GM21723 (cell line): Measurements from ENCODE around the gene NUP214.
A peak's percentile ranks its signal among the peaks of the same experiment; 100 is the strongest.
"Not testable (repeated sequence)": the region's sequence is repeated elsewhere in the genome, so short reads cannot be mapped to it uniquely, and the experiment has no call there.

Source experiments
- ATAC-seq: cut with Tn5 transposase; IDR thresholded peaks from one replicate; pipeline ENCODE4 v1.9.1; 2021; ENCODE audit warnings: mild to moderate bottlenecking, moderate library complexity; ENCODE audit not compliant: unreplicated experiment

Gene NUP214

GRCh38 chr9:131158673-131159072 lies 33.3 kb downstream of the NUP214 start:
- ATAC-seq, result not testable (repeated sequence)

GRCh38 chr9:131160416-131161112 lies 35.2 kb downstream of the NUP214 start:
- ATAC-seq, result no peak

GRCh38 chr9:131161585-131161984 lies 36.2 kb downstream of the NUP214 start:
- no peak for ATAC-seq

GRCh38 chr9:131162886-131163285 lies 37.5 kb downstream of the NUP214 start:
- no peak for ATAC-seq

GRCh38 chr9:131165523-131165922 lies 40.1 kb downstream of the NUP214 start:
- no peak for ATAC-seq

- no peak for ATAC-seq
Observed at GRCh38 chr9:131167146-131167692, 41.8 kb downstream of the NUP214 start.

GRCh38 chr9:131167936-131168335 lies 42.5 kb downstream of the NUP214 start:
- no peak for ATAC-seq

- no peak for ATAC-seq
Observed at GRCh38 chr9:131169563-131170240, 44.3 kb downstream of the NUP214 start.

GRCh38 chr9:131173995-131174394 lies 48.6 kb downstream of the NUP214 start:
- ATAC-seq, result no peak

- no peak for ATAC-seq
Observed at GRCh38 chr9:131174681-131175239, 49.4 kb downstream of the NUP214 start.

GRCh38 chr9:131177898-131178297 lies 52.5 kb downstream of the NUP214 start:
- no peak for ATAC-seq

GRCh38 chr9:131178382-131178781 lies 53.0 kb downstream of the NUP214 start:
- peak; percentile 72 for ATAC-seq

GRCh38 chr9:131178926-131179325 lies 53.5 kb downstream of the NUP214 start:
- ATAC-seq, result no peak

- ATAC-seq, result no peak
Observed at GRCh38 chr9:131179561-131180219, 54.3 kb downstream of the NUP214 start.

GRCh38 chr9:131180454-131180853 lies 55.1 kb downstream of the NUP214 start:
- no peak for ATAC-seq

- no peak for ATAC-seq
Observed at GRCh38 chr9:131181091-131181681, 55.8 kb downstream of the NUP214 start.

GRCh38 chr9:131185924-131186323 lies 60.5 kb downstream of the NUP214 start:
- no peak for ATAC-seq

- no peak for ATAC-seq
Observed at GRCh38 chr9:131186622-131187021, 61.2 kb downstream of the NUP214 start.

GRCh38 chr9:131187957-131188356 lies 62.6 kb downstream of the NUP214 start:
- ATAC-seq, result no peak

GRCh38 chr9:131188976-131189375 lies 63.6 kb downstream of the NUP214 start:
- ATAC-seq, result no peak

GRCh38 chr9:131190191-131190590 lies 64.8 kb downstream of the NUP214 start:
- ATAC-seq, result no peak
